Measurements from ENCODE around the gene RRP1. TPM values are rescaled to one million over a fixed set of nuclear protein-coding genes. Genes with fewer than 3 reads are reported as not detected.

Gene RRP1
- total RNA-seq, 2 donors from 2014 or later = 14.5 to 25.7 TPM

DNA sequence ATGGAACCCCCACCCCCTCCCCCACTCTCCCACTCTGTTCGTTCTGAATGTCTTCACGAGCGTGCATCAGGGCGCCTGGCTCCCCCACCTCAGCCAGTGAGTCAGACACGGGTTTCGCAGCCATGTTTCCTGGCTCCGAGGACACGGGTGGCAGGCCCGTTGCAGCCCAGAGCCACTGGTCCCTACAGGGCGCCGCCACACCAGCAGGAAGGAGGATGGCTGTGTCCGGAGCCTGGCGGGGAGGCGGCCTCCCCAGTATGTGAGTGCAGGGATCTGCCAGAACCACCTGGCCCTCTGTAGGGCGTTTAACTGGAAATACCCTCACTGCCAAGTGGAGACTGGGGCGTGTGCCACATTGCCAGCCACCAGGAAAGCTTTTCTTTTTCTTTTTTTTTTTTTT lies 31.8 kb upstream of the RRP1 start:
- TF ChIP-seq, protein P1, sequence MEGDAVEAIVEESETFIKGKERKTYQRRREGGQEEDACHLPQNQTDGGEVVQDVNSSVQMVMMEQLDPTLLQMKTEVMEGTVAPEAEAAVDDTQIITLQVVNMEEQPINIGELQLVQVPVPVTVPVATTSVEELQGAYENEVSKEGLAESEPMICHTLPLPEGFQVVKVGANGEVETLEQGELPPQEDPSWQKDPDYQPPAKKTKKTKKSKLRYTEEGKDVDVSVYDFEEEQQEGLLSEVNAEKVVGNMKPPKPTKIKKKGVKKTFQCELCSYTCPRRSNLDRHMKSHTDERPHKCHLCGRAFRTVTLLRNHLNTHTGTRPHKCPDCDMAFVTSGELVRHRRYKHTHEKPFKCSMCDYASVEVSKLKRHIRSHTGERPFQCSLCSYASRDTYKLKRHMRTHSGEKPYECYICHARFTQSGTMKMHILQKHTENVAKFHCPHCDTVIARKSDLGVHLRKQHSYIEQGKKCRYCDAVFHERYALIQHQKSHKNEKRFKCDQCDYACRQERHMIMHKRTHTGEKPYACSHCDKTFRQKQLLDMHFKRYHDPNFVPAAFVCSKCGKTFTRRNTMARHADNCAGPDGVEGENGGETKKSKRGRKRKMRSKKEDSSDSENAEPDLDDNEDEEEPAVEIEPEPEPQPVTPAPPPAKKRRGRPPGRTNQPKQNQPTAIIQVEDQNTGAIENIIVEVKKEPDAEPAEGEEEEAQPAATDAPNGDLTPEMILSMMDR (IDR thresholded peaks at IDR 0.05) = no peak
- Histone ChIP-seq H3K4me1 (no peaks in the 10 kb centered on the region), H3K27me3 (no peaks in the 10 kb centered on the region), H3K9me3 (no peaks in the 10 kb centered on the region), H3K4me3 (no peak overlapping the region), H3K9ac (ENCODE audit: low read depth in 2 of 2, low read length in 2 of 2) (no peak overlapping the region), H3K36me3 (peaks cover 26% of the 10 kb centered on the region), H3K27ac (no peak overlapping the region)
- intact Hi-C loops (cut with DNase I) = no loop called here
- DNase-seq = no peak

DNA sequence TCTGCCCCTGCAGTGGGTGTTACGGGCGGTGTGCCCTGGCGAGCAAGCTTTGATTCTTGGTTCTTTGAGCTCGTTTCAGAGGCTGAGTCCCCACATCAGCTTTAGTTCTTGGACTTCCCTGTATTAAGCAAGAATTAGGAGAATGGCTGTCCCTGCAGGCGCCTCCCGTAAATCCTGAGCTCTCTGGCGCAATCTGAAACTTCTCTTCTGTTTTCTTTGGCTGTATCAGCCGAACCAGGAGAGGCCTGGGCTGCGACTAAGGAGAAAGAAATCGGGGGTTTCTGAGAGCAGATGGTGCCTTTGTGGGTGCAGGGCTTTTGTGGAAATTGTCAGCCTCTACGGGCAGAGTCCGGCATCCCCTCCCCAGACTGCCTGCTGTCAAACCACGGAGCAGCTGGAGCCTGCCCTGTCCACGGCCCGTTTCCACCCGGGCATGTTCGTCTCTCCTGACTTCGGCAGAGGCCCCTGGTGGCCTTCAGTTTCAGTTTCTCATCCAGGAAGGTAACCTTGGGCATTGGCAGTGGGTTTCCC lies 31.2 kb upstream of the RRP1 start:
- H3K9ac ChIP-seq (ENCODE audit: low read depth in 2 of 2, low read length in 2 of 2) = no peak overlapping the region
- TF ChIP-seq, protein P1 (IDR thresholded peaks at IDR 0.05) = no peak
- H3K27me3 ChIP-seq = no peaks in the 10 kb centered on the region
- H3K36me3 ChIP-seq = peaks cover 26% of the 10 kb centered on the region
- intact Hi-C loops (cut with DNase I) = no loop called here
- peak overlapping the region; percentile 14 for H3K27ac ChIP-seq
- DNase-seq = no peak
- no peaks in the 10 kb centered on the region for H3K4me1 ChIP-seq
- no peak overlapping the region for H3K4me3 ChIP-seq
- no peaks in the 10 kb centered on the region for H3K9me3 ChIP-seq

DNA sequence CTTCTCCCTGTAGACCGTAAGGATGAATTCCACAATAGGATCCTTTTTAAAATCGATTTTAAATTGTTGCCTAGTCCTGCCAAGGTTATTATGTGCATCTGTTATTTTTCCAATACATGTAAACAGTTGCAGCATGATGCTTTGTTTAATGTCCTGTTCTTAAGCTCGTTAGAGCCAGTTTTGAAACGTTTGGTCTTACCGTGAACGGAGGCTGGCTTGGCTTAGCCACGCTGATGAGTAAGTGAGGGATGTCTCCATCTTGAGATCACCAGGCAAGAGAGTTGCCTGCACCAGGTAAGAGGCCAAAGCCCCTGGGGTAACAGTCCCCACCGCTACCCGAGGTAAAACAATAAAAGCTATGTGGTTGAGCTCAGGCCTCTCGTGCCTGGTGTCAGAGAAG lies 30.6 kb upstream of the RRP1 start:
- intact Hi-C loops (cut with DNase I) = no loop called here
- Histone ChIP-seq H3K9ac (ENCODE audit: low read depth in 2 of 2, low read length in 2 of 2) (no peak overlapping the region), H3K36me3 (peaks cover 20% of the 10 kb centered on the region), H3K4me1 (no peaks in the 10 kb centered on the region), H3K4me3 (no peak overlapping the region), H3K27ac (no peak overlapping the region), H3K27me3 (no peaks in the 10 kb centered on the region), H3K9me3 (no peaks in the 10 kb centered on the region)
- TF ChIP-seq, protein P1 (IDR thresholded peaks at IDR 0.05) = no peak
- no peak for DNase-seq

DNA sequence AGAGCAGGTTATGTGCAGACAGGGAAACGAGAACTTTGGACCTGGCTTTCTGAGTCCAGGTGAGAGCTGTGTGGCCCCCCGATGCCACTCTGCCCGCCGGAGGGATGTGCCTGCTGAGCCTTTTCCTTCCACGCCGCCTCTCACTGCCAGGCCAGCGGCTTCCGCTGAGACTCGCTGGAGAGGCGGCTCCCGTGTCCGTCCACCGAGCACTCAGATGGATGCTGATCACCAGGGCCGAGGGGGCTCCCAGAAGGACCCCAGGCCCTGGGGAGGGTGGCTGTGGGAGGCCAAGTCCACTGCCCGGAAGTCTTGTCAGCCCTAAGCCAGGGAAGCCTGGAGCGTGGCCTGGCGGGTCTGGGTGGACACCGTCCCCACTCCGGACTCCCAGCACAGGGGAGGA lies 29.7 kb upstream of the RRP1 start:
- H3K36me3 ChIP-seq = peaks cover 17% of the 10 kb centered on the region
- H3K27ac ChIP-seq = no peak overlapping the region
- TF ChIP-seq, protein P1 (IDR thresholded peaks at IDR 0.05) = no peak
- H3K4me1 ChIP-seq = no peaks in the 10 kb centered on the region
- H3K27me3 ChIP-seq = no peaks in the 10 kb centered on the region
- H3K9ac ChIP-seq (ENCODE audit: low read depth in 2 of 2, low read length in 2 of 2) = no peak overlapping the region
- intact Hi-C loops (cut with DNase I) = no loop called here
- no peaks in the 10 kb centered on the region for H3K9me3 ChIP-seq
- no peak for DNase-seq
- no peak overlapping the region for H3K4me3 ChIP-seq

DNA sequence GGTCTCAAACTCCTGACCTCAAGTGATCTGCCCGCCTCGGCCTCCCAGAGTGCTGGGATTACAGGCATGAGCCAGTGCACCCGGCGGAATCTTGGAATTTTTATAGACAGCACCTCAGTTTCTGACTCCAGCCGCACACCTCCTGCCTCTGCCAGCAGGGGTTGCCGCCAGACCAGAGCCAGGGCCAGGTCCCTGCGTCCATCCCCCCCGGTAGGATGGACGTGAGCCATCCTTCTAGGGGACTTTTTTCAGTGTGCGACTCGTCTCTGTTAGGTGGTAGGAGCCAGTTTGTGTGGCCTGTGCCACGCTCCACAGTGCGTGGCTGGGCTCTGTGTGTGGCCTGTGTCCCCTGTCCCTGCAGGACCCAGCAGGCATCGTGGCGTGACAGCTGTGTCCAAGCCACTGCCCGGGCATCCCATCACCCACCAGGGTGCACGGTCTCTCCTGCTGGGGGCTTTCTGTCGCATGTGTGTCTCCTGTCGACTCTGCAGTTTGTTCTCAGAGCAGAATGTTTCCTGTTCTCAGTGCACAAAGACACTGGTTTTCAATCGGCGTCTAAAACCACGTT lies 28.9 kb upstream of the RRP1 start:
- TF ChIP-seq, protein P1 (IDR thresholded peaks at IDR 0.05) = no peak
- DNase-seq = no peak
- H3K36me3 ChIP-seq = peaks cover 16% of the 10 kb centered on the region

More for the DNA sequence above, 28.9 kb upstream of the RRP1 start:
- H3K27ac ChIP-seq = no peak overlapping the region
- peak overlapping the region in 1 of 2 donors; percentile 9 for H3K9ac ChIP-seq (ENCODE audit: low read depth in 2 of 2, low read length in 2 of 2)
- intact Hi-C loops (cut with DNase I) = no loop called here
- no peaks in the 10 kb centered on the region for H3K4me1 ChIP-seq
- no peaks in the 10 kb centered on the region for H3K27me3 ChIP-seq
- H3K4me3 ChIP-seq = no peak overlapping the region
- no peaks in the 10 kb centered on the region for H3K9me3 ChIP-seq

All from colonic mucosa (tissue), 4 donors.